Fibroblast of lung (primary cell): ENCODE data around the gene ST6GALNAC3. TPM values are rescaled to one million over a fixed set of nuclear protein-coding genes. Genes with fewer than 3 reads are reported as not detected.

Experiments used
- DNase-seq, 2 donors: peaks; one replicate each; pipeline versions ENCODE4 v3.0.0 to v3.0.0-alpha.2; 2010; ENCODE audit warnings: low read depth in 2 of 2
- H2AFZ ChIP-seq: 2 replicates; pipeline ENCODE4 v1.5.1; 2012; ENCODE audit warnings: low read length, control low read depth, inconsistent platforms
- H3K27ac ChIP-seq: 2 replicates; pipeline ENCODE4 v1.5.1; 2011; ENCODE audit warnings: low read length, control low read depth; ENCODE audit not compliant: insufficient read depth
- H3K27me3 ChIP-seq: 2 replicates; pipeline ENCODE4 v1.5.1; 2011; ENCODE audit warnings: mild to moderate bottlenecking, low read length; ENCODE audit not compliant: control insufficient read depth, insufficient read depth
- H3K36me3 ChIP-seq: 2 replicates; pipeline ENCODE4 v1.5.1; 2011; ENCODE audit warnings: low read length; ENCODE audit not compliant: control insufficient read depth, insufficient read depth
- H3K4me1 ChIP-seq: 2 replicates; pipeline ENCODE4 v1.5.1; 2011; ENCODE audit warnings: low read length; ENCODE audit not compliant: control insufficient read depth, insufficient read depth; ENCODE audit errors: extremely low read depth
- H3K4me2 ChIP-seq: 2 replicates; pipeline ENCODE4 v1.5.1; 2011; ENCODE audit warnings: low read length, control low read depth; ENCODE audit not compliant: insufficient read depth; ENCODE audit errors: extremely low read depth
- H3K4me3 ChIP-seq, 4 experiments: fragments of 200-600 bp in 1 of 4; sonication (generic) in 1 of 4; replicated peaks in 1 of 4; 2 replicates each; pipeline ENCODE4 v1.5.1; 2011 to 2016; ENCODE audit warnings: low read length in 4 of 4, low read depth in 3 of 4, mild to moderate bottlenecking in 3 of 4, control low read depth in 2 of 4, inconsistent platforms in 1 of 4, mixed read lengths in 1 of 4; ENCODE audit not compliant: insufficient read depth in 1 of 4; ENCODE audit errors: control extremely low read depth in 1 of 4
- H3K79me2 ChIP-seq: 2 replicates; pipeline ENCODE4 v1.5.1; 2012; ENCODE audit warnings: mild to moderate bottlenecking, low read length, inconsistent platforms; ENCODE audit not compliant: control insufficient read depth, insufficient read depth
- H3K9ac ChIP-seq: 2 replicates; pipeline ENCODE4 v1.5.1; 2011; ENCODE audit warnings: mild to moderate bottlenecking, low read length, control low read depth; ENCODE audit not compliant: insufficient read depth
- H3K9me3 ChIP-seq: 2 replicates; pipeline ENCODE4 v1.5.1; 2012; ENCODE audit warnings: low read depth, low read length; ENCODE audit not compliant: control insufficient read depth, insufficient read depth
- H4K20me1 ChIP-seq: 2 replicates; pipeline ENCODE4 v1.5.1; 2011; ENCODE audit warnings: low read length; ENCODE audit not compliant: control insufficient read depth, insufficient read depth; ENCODE audit errors: extremely low read depth
- EZH2 ChIP-seq: IDR thresholded peaks from 2 replicates; pipeline ENCODE4 v1.5.1; 2012; ENCODE audit warnings: low read length, control low read depth, mild to moderate bottlenecking; ENCODE audit errors: missing control alignments
- polyA plus RNA-seq, 2 donors: library from polyadenylated mRNA; depleted of rRNA in 1 of 2; stranded (reverse) in 1 of 2; unstranded in 1 of 2; fragments of >200 nt; gene quantifications; 2 replicates each; pipeline ENCODE4 v1.2.1, GENCODE V29; 2011 to 2012; ENCODE audit warnings: missing spikeins in 1 of 2
- total RNA-seq: library from RNA; depleted of rRNA; stranded (reverse); fragments of >200 nt; gene quantifications from 2 replicates; pipeline ENCODE4 v1.2.1, GENCODE V29; 2014
- TF ChIP-seq, protein P1 (sequence below), 2 donors: IDR thresholded peaks in 1 of 2; conservative IDR thresholded peaks in 1 of 2; 1 replicate in 1 of 2; 2 replicates in 1 of 2; pipeline ENCODE4 v1.5.1; 2011 to 2012; ENCODE audit warnings: low read length in 2 of 2, control low read depth in 1 of 2, inconsistent platforms in 1 of 2, low read depth in 1 of 2, mild to moderate bottlenecking in 1 of 2

The ST6GALNAC3 gene
- total and polyA plus RNA-seq, 2 donors (not counting 1 experiment from before 2014, with no cell fraction given): 0.34 to 0.66 TPM

DNA sequence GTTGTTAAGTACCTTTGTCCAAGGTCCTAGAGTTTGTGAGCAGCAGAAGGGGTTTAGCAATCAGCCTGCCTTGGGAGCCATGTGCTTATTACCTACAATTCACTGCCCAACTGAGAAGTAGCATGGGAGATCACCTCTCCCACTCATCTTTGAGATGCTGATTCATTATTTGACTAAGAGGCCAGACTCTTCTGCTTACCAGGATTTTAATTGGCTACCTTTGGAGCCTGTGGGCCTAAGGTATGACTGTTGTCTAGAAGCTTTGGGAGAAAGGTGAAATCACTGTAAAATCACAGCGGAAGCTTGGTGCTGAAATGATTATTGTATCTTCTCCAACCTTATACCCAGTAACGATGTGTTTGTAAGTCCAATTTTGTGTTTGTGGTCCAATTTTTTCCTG lies 213.4 kb downstream of the ST6GALNAC3 start:
- no peaks in the 10 kb centered on the region for H3K79me2 ChIP-seq
- no peak overlapping the region for H3K4me2 ChIP-seq
- no peak overlapping the region for H3K4me3 ChIP-seq
- H3K4me1 ChIP-seq: no peaks in the 10 kb centered on the region
- DNase-seq: no peak
- no peak overlapping the region for H3K27ac ChIP-seq
- H3K27me3 ChIP-seq: no peaks in the 10 kb centered on the region
- no peak overlapping the region for H3K9ac ChIP-seq
- no peaks in the 10 kb centered on the region for H3K36me3 ChIP-seq
- no peaks in the 10 kb centered on the region for H3K9me3 ChIP-seq
- no peak for TF ChIP-seq EZH2
- TF ChIP-seq, protein P1, sequence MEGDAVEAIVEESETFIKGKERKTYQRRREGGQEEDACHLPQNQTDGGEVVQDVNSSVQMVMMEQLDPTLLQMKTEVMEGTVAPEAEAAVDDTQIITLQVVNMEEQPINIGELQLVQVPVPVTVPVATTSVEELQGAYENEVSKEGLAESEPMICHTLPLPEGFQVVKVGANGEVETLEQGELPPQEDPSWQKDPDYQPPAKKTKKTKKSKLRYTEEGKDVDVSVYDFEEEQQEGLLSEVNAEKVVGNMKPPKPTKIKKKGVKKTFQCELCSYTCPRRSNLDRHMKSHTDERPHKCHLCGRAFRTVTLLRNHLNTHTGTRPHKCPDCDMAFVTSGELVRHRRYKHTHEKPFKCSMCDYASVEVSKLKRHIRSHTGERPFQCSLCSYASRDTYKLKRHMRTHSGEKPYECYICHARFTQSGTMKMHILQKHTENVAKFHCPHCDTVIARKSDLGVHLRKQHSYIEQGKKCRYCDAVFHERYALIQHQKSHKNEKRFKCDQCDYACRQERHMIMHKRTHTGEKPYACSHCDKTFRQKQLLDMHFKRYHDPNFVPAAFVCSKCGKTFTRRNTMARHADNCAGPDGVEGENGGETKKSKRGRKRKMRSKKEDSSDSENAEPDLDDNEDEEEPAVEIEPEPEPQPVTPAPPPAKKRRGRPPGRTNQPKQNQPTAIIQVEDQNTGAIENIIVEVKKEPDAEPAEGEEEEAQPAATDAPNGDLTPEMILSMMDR (conservative IDR thresholded peaks at IDR 0.05 in 1 of 2, IDR thresholded peaks at IDR 0.05 in 1 of 2; ENCODE audit: low read depth in 1 of 2, low read length in 2 of 2): no peak
- no peak overlapping the region for H2AFZ ChIP-seq
- H4K20me1 ChIP-seq: no peaks in the 10 kb centered on the region

- Histone ChIP-seq H3K79me2 (no peaks in the 10 kb centered on the region), H3K9me3 (no peaks in the 10 kb centered on the region), H3K36me3 (no peaks in the 10 kb centered on the region), H3K27me3 (no peaks in the 10 kb centered on the region), H3K9ac (no peak overlapping the region), H3K27ac (no peak overlapping the region), H2AFZ (no peak overlapping the region), H3K4me1 (no peaks in the 10 kb centered on the region), H3K4me3 (no peak overlapping the region), H3K4me2 (no peak overlapping the region), H4K20me1 (no peaks in the 10 kb centered on the region)
- DNase-seq: no peak
- TF ChIP-seq, protein P1 (conservative IDR thresholded peaks at IDR 0.05 in 1 of 2, IDR thresholded peaks at IDR 0.05 in 1 of 2; ENCODE audit: low read depth in 1 of 2, low read length in 2 of 2): no peak
- TF ChIP-seq EZH2: no peak
Observed at GRCh38 chr1:76288758-76289483, 214.4 kb downstream of the ST6GALNAC3 start.

DNA sequence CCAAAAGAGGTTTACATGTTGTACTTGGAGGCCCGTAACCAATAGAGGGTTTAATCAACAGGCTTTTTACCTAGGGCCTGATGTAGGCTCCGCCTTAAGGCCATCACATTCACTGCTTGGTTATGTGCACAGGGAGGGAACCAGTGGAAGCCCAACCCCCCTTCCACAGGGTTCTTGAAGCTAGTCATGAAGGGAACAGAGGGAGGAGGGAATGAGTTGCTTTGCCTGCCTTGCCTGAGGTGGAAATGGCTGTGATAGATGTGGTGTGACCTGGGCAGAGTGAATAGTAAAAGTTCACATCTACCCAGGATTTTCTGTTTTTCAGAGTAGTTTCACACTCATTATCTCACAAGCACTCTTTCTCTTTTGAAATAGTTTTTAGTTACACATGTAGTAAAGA lies 215.1 kb downstream of the ST6GALNAC3 start:
- H3K9me3 ChIP-seq: no peaks in the 10 kb centered on the region
- no peak overlapping the region for H3K4me2 ChIP-seq
- no peak overlapping the region for H3K9ac ChIP-seq
- no peaks in the 10 kb centered on the region for H3K36me3 ChIP-seq
- H2AFZ ChIP-seq: no peak overlapping the region
- TF ChIP-seq, protein P1 (conservative IDR thresholded peaks at IDR 0.05 in 1 of 2, IDR thresholded peaks at IDR 0.05 in 1 of 2; ENCODE audit: low read depth in 1 of 2, low read length in 2 of 2): no peak
- TF ChIP-seq EZH2: no peak
- H3K27ac ChIP-seq: no peak overlapping the region
- no peak overlapping the region for H3K4me3 ChIP-seq
- H3K27me3 ChIP-seq: no peaks in the 10 kb centered on the region
- no peaks in the 10 kb centered on the region for H3K4me1 ChIP-seq
- DNase-seq: no peak
- H4K20me1 ChIP-seq: no peaks in the 10 kb centered on the region
- H3K79me2 ChIP-seq: no peaks in the 10 kb centered on the region
